ENCODE measurements around the gene SYNE2.
"Not testable (repeated sequence)": the region's sequence is repeated elsewhere in the genome, so short reads cannot be mapped to it uniquely, and the experiment has no call there.

Gene SYNE2

GRCh38 chr14:64210912-64211311, 358.1 kb downstream of the SYNE2 start:
- H3K27ac ChIP-seq (ENCODE audit: insufficient read depth, low read length, poor library complexity, severe bottlenecking); DNase-seq; H3K4me3 ChIP-seq (ENCODE audit: insufficient read depth, low read depth, low read length, poor library complexity, severe bottlenecking); H3K27me3 ChIP-seq (replicated peaks; ENCODE audit: control insufficient read depth, insufficient read depth, low read length, poor library complexity, severe bottlenecking); H3K4me1 ChIP-seq (ENCODE audit: control insufficient read depth, insufficient read depth, low read length, poor library complexity, severe bottlenecking); H3K9me3 ChIP-seq (ENCODE audit: control insufficient read depth, low read length): not testable (repeated sequence)
- peaks cover 79% of the 10 kb centered on the region for H3K36me3 ChIP-seq (ENCODE audit: control insufficient read depth, insufficient read depth, low read length)

- Histone ChIP-seq H3K27ac (ENCODE audit: insufficient read depth, low read length, poor library complexity, severe bottlenecking) (no peak overlapping the region), H3K36me3 (ENCODE audit: control insufficient read depth, insufficient read depth, low read length) (peaks cover 96% of the 10 kb centered on the region), H3K4me1 (ENCODE audit: control insufficient read depth, insufficient read depth, low read length, poor library complexity, severe bottlenecking) (no peaks in the 10 kb centered on the region), H3K4me3 (ENCODE audit: insufficient read depth, low read depth, low read length, poor library complexity, severe bottlenecking) (no peak overlapping the region), H3K9me3 (ENCODE audit: control insufficient read depth, low read length) (no peaks in the 10 kb centered on the region), H3K27me3 (replicated peaks; ENCODE audit: control insufficient read depth, insufficient read depth, low read length, poor library complexity, severe bottlenecking) (no peaks in the 10 kb centered on the region)
- DNase-seq, result no peak
These were observed 359.9 kb downstream of the SYNE2 start for GRCh38 chr14:64212666-64213065.

DNA sequence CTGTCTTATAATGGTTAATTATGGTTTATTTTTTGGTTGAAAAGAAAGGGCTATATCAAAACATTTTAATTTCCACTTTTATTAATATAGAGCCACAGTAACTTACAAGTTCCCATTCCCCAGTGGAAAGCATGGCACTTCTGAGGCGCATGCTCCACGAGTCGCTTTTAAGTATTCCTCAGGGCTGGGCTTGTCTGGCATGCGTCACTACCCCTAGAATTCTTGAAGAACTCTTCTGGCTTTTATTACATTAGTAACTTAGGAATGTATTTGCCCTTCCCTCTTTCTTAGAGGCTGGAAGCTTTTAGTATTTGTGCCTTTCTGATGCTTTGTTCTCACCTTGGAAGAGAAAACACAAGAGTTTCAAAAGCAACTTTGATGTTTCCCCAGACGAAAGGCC, 360.3 kb downstream of the SYNE2 start:
- Histone ChIP-seq H3K36me3 (ENCODE audit: control insufficient read depth, insufficient read depth, low read length) (peaks cover 97% of the 10 kb centered on the region), H3K9me3 (ENCODE audit: control insufficient read depth, low read length) (no peaks in the 10 kb centered on the region), H3K4me3 (ENCODE audit: insufficient read depth, low read depth, low read length, poor library complexity, severe bottlenecking) (no peak overlapping the region), H3K4me1 (ENCODE audit: control insufficient read depth, insufficient read depth, low read length, poor library complexity, severe bottlenecking) (no peaks in the 10 kb centered on the region), H3K27me3 (replicated peaks; ENCODE audit: control insufficient read depth, insufficient read depth, low read length, poor library complexity, severe bottlenecking) (no peaks in the 10 kb centered on the region), H3K27ac (ENCODE audit: insufficient read depth, low read length, poor library complexity, severe bottlenecking) (no peak overlapping the region)
- DNase-seq, result no peak

DNA sequence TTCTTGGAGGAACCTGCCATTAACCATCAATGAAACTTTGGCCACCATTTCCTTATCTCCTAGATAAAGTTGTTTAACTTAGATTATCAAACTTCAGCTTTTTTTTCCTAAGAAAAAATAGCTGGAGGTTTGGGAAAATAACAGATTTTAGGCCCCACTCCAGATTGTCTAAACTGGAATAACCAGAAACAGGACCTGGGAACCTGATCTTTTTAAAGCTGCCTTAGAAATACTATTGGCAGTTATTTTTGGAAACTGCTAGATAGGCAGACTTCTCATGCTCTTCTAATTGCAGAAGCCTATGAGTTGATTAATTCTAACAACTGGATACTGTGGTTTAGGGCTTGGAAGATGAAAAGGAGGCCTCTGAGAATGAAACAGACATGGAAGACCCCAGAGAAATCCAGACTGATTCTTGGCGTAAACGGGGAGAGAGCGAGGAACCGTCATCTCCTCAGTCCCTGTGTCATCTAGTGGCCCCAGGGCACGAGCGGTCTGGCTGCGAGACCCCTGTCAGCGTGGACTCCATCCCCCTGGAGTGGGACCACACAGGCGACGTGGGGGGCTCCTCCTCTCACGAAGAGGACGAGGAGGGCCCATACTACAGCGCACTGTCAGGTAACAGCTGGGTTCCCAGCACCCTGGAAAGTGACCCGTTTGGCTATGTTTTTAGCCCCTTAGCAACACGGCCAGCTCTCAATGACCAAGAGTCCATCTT, 361.2 kb downstream of the SYNE2 start:
- Histone ChIP-seq H3K4me1 (ENCODE audit: control insufficient read depth, insufficient read depth, low read length, poor library complexity, severe bottlenecking) (no peaks in the 10 kb centered on the region), H3K27me3 (replicated peaks; ENCODE audit: control insufficient read depth, insufficient read depth, low read length, poor library complexity, severe bottlenecking) (no peaks in the 10 kb centered on the region), H3K9me3 (ENCODE audit: control insufficient read depth, low read length) (no peaks in the 10 kb centered on the region), H3K27ac (ENCODE audit: insufficient read depth, low read length, poor library complexity, severe bottlenecking) (no peak overlapping the region), H3K36me3 (ENCODE audit: control insufficient read depth, insufficient read depth, low read length) (peaks cover 97% of the 10 kb centered on the region), H3K4me3 (ENCODE audit: insufficient read depth, low read depth, low read length, poor library complexity, severe bottlenecking) (no peak overlapping the region)
- DNase-seq, result no peak

- no peaks in the 10 kb centered on the region for H3K27me3 ChIP-seq (replicated peaks; ENCODE audit: control insufficient read depth, insufficient read depth, low read length, poor library complexity, severe bottlenecking)
- H3K36me3 ChIP-seq (ENCODE audit: control insufficient read depth, insufficient read depth, low read length), result peaks cover 97% of the 10 kb centered on the region
These were observed 362.5 kb downstream of the SYNE2 start for GRCh38 chr14:64215274-64215673.

DNA sequence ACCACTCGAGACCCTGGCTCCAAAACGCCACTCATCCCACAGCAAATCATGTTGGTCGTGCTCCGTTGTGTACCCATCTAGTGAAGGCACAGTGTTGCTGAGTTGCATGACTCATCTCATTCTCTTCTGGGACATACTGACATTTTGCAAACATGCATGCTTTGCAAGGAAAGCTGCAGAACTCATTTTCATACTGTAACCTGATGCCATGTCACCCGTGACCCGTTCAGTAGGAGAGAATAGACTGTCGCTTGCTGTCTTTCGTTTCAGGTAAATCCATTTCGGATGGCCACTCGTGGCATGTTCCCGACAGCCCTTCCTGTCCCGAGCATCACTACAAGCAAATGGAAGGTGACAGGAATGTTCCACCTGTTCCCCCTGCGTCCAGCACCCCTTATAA, 363.2 kb downstream of the SYNE2 start:
- H3K4me1 ChIP-seq (ENCODE audit: control insufficient read depth, insufficient read depth, low read length, poor library complexity, severe bottlenecking), result no peaks in the 10 kb centered on the region
- no peak overlapping the region for H3K27ac ChIP-seq (ENCODE audit: insufficient read depth, low read length, poor library complexity, severe bottlenecking)
- H3K9me3 ChIP-seq (ENCODE audit: control insufficient read depth, low read length), result no peaks in the 10 kb centered on the region
- H3K27me3 ChIP-seq (replicated peaks; ENCODE audit: control insufficient read depth, insufficient read depth, low read length, poor library complexity, severe bottlenecking), result no peaks in the 10 kb centered on the region
- no peak overlapping the region for H3K4me3 ChIP-seq (ENCODE audit: insufficient read depth, low read depth, low read length, poor library complexity, severe bottlenecking)
- DNase-seq, result no peak
- peaks cover 97% of the 10 kb centered on the region for H3K36me3 ChIP-seq (ENCODE audit: control insufficient read depth, insufficient read depth, low read length)

More at GRCh38 chr14:64215274-64215673, 362.5 kb downstream of the SYNE2 start:
- Histone ChIP-seq H3K4me3 (ENCODE audit: insufficient read depth, low read depth, low read length, poor library complexity, severe bottlenecking) (no peak overlapping the region), H3K27ac (ENCODE audit: insufficient read depth, low read length, poor library complexity, severe bottlenecking) (no peak overlapping the region), H3K4me1 (ENCODE audit: control insufficient read depth, insufficient read depth, low read length, poor library complexity, severe bottlenecking) (no peaks in the 10 kb centered on the region), H3K9me3 (ENCODE audit: control insufficient read depth, low read length) (no peaks in the 10 kb centered on the region)
- DNase-seq, result no peak

- H3K4me3 ChIP-seq (ENCODE audit: insufficient read depth, low read depth, low read length, poor library complexity, severe bottlenecking), result no peak overlapping the region
- H3K27me3 ChIP-seq (replicated peaks; ENCODE audit: control insufficient read depth, insufficient read depth, low read length, poor library complexity, severe bottlenecking), result no peaks in the 10 kb centered on the region
- no peak for DNase-seq
- no peak overlapping the region for H3K27ac ChIP-seq (ENCODE audit: insufficient read depth, low read length, poor library complexity, severe bottlenecking)
- no peaks in the 10 kb centered on the region for H3K4me1 ChIP-seq (ENCODE audit: control insufficient read depth, insufficient read depth, low read length, poor library complexity, severe bottlenecking)
- H3K9me3 ChIP-seq (ENCODE audit: control insufficient read depth, low read length), result no peaks in the 10 kb centered on the region
- peaks cover 93% of the 10 kb centered on the region for H3K36me3 ChIP-seq (ENCODE audit: control insufficient read depth, insufficient read depth, low read length)
These were observed 364.5 kb downstream of the SYNE2 start for GRCh38 chr14:64217308-64217707.

DNA sequence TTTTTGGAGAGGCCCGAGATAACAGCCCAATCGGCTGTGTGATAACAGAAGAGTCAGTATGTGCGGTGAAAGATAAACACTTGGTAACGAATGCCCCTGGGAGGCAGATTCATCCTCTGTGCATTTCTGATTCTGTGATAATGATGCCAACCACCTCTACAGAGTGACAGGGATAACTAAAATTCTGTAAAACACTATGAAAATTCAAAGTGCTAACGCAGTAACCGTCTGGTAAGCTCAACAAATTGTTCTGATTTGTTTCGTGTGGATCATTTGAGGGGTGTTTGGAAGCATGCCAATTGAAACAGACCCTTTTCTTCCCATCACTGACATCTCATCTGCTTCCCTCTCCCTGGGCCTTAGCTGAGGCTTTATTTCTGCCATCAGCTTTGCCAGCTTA, 365.0 kb downstream of the SYNE2 start:
- no peak overlapping the region for H3K27ac ChIP-seq (ENCODE audit: insufficient read depth, low read length, poor library complexity, severe bottlenecking)
- H3K36me3 ChIP-seq (ENCODE audit: control insufficient read depth, insufficient read depth, low read length), result peaks cover 92% of the 10 kb centered on the region
- no peak for DNase-seq

GRCh38 chr14:64218344-64219240, 365.8 kb downstream of the SYNE2 start:
- no peaks in the 10 kb centered on the region for H3K27me3 ChIP-seq (replicated peaks; ENCODE audit: control insufficient read depth, insufficient read depth, low read length, poor library complexity, severe bottlenecking)
- H3K4me1 ChIP-seq (ENCODE audit: control insufficient read depth, insufficient read depth, low read length, poor library complexity, severe bottlenecking), result no peaks in the 10 kb centered on the region
- H3K27ac ChIP-seq (ENCODE audit: insufficient read depth, low read length, poor library complexity, severe bottlenecking), result no peak overlapping the region
- H3K9me3 ChIP-seq (ENCODE audit: control insufficient read depth, low read length), result no peaks in the 10 kb centered on the region
- H3K36me3 ChIP-seq (ENCODE audit: control insufficient read depth, insufficient read depth, low read length), result peaks cover 93% of the 10 kb centered on the region
- no peak for DNase-seq
- no peak overlapping the region for H3K4me3 ChIP-seq (ENCODE audit: insufficient read depth, low read depth, low read length, poor library complexity, severe bottlenecking)

More for the DNA sequence above, 365.0 kb downstream of the SYNE2 start:
- Histone ChIP-seq H3K27me3 (replicated peaks; ENCODE audit: control insufficient read depth, insufficient read depth, low read length, poor library complexity, severe bottlenecking) (no peaks in the 10 kb centered on the region), H3K9me3 (ENCODE audit: control insufficient read depth, low read length) (no peaks in the 10 kb centered on the region), H3K4me1 (ENCODE audit: control insufficient read depth, insufficient read depth, low read length, poor library complexity, severe bottlenecking) (no peaks in the 10 kb centered on the region), H3K4me3 (ENCODE audit: insufficient read depth, low read depth, low read length, poor library complexity, severe bottlenecking) (no peak overlapping the region)

DNA sequence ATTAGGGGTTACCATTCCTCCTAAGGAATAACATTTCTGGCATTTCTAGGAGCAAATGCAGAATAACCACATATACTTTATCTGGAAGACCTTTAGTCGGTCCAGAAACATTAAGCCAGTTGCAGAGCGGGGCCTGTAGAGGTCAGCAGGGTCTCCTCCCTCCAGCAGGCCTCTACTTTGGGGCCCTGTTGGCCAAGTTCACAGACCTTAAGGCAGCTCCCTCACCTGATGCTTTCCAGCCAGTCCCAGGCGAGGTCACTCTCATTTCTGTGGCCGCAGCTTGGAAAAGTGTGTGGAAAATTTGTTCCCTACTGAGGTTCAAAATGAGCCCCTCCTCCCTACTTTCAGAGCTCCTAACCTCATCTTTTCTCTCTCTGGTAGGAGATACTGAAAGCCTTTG, 367.3 kb downstream of the SYNE2 start:
- no peaks in the 10 kb centered on the region for H3K4me1 ChIP-seq (ENCODE audit: control insufficient read depth, insufficient read depth, low read length, poor library complexity, severe bottlenecking)
- no peaks in the 10 kb centered on the region for H3K27me3 ChIP-seq (replicated peaks; ENCODE audit: control insufficient read depth, insufficient read depth, low read length, poor library complexity, severe bottlenecking)
- no peak for DNase-seq
- H3K36me3 ChIP-seq (ENCODE audit: control insufficient read depth, insufficient read depth, low read length), result peaks cover 94% of the 10 kb centered on the region
- H3K27ac ChIP-seq (ENCODE audit: insufficient read depth, low read length, poor library complexity, severe bottlenecking), result no peak overlapping the region
- H3K9me3 ChIP-seq (ENCODE audit: control insufficient read depth, low read length), result no peaks in the 10 kb centered on the region
- H3K4me3 ChIP-seq (ENCODE audit: insufficient read depth, low read depth, low read length, poor library complexity, severe bottlenecking), result no peak overlapping the region

Data from effector memory CD4-positive, alpha-beta T cell (primary cell).